ENCODE measurements around the gene DAZL. TPM values are rescaled to one million over a fixed set of nuclear protein-coding genes. Genes with fewer than 3 reads are reported as not detected.
"Not testable (repeated sequence)": the region's sequence is repeated elsewhere in the genome, so short reads cannot be mapped to it uniquely, and the experiment has no call there.

DAZL gene, protein sequence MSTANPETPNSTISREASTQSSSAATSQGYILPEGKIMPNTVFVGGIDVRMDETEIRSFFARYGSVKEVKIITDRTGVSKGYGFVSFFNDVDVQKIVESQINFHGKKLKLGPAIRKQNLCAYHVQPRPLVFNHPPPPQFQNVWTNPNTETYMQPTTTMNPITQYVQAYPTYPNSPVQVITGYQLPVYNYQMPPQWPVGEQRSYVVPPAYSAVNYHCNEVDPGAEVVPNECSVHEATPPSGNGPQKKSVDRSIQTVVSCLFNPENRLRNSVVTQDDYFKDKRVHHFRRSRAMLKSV
- not detected for total RNA-seq

DNA sequence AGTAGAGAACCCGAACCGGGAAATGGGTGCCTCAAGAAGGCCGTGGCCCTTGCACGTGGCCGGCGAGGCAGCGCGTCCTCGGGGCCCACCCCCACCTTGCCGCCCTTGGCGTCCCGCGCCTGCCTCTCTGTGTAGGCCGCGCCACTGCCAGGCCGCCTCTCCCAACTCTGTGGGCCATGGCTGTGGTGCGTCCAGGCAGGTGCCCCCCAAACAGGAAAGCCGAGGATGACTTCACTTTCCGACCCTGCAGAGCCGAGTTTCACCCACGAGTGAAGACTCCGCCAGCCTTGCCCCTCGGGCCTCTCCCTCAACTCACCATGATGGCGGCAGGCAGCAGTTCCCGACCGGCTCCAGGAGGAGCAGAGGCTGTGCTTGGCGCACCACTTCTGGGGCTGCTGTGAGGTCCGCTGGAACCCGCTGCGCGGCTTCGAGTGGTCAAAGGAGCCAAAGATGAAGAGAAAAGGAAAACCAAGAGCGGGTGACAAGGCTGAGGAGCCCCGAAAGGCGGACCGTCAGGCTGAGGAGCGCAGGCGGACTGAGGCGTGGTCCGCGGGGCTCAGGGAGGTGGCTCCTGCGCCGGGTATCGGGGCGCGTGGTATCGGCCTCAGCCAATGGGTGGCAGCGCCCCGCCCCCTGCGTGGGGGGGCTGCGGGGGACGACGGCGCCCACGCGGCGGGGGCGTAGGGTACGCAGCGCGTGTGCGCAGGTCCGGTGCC, at the start of gene DAZL:
Gene DAZL (minus strand): TSS at position 537 of the 716 bp plus-strand sequence. CDS start 218 bp downstream, at position 319.
- Histone ChIP-seq H3K9me3 (ENCODE audit: control insufficient read depth in 3 of 3, low read length in 3 of 3) (no peaks in the 10 kb centered on the region), H3K27ac (ENCODE audit: low read depth, low read length) (no peak within 1 kb of the TSS), H3K4me1 (ENCODE audit: control insufficient read depth in 3 of 3, insufficient read depth in 3 of 3, low read length in 3 of 3) (peaks cover 0 to under 1% (median 0%) of the 10 kb centered on the region in 3 donors), H3K27me3 (ENCODE audit: control insufficient read depth in 3 of 3, insufficient read depth in 3 of 3, low read length in 3 of 3) (no peaks in the 10 kb centered on the region), H3K36me3 (ENCODE audit: control insufficient read depth in 3 of 3, insufficient read depth in 3 of 3, low read length in 3 of 3) (no peaks in the 10 kb centered on the region), H3K9ac (ENCODE audit: low read depth in 1 of 3, low read length in 3 of 3) (no peak within 1 kb of the TSS), H3K4me3 (ENCODE audit: low read length in 3 of 3) (no peak within 1 kb of the TSS)

- H3K27ac ChIP-seq (ENCODE audit: low read depth, low read length): no peak overlapping the region
- no peaks in the 10 kb centered on the region for H3K9me3 ChIP-seq (ENCODE audit: control insufficient read depth in 3 of 3, low read length in 3 of 3)
- H3K4me1 ChIP-seq (ENCODE audit: control insufficient read depth in 3 of 3, insufficient read depth in 3 of 3, low read length in 3 of 3): no peaks in the 10 kb centered on the region
- H3K27me3 ChIP-seq (ENCODE audit: control insufficient read depth in 3 of 3, insufficient read depth in 3 of 3, low read length in 3 of 3): no peaks in the 10 kb centered on the region
- H3K4me3 ChIP-seq (ENCODE audit: low read length in 3 of 3): no peak overlapping the region
- H3K9ac ChIP-seq (ENCODE audit: low read depth in 1 of 3, low read length in 3 of 3): no peak overlapping the region
- no peaks in the 10 kb centered on the region for H3K36me3 ChIP-seq (ENCODE audit: control insufficient read depth in 3 of 3, insufficient read depth in 3 of 3, low read length in 3 of 3)
Measured at GRCh38 chr3:16654976-16655375, 49.8 kb upstream of the DAZL start.

DNA sequence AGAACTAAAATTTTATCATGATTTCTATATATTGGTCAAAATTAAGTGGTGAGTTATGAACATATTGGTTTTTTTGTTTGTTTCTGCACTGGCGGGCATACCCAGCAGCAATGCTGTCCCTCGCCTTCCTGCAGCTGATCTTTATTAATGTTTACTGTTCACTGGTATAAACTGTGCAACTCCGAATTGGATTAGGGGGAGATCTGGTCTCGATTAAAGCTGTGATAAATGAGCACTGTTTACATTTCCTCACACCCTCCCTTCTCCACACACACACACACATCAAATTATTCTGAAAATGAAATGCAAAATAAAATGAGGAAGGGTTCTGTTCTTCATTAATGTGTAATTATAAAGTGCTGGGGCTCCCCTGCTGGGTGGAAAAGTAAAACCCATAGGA, 48.5 kb upstream of the DAZL start:
- H3K36me3 ChIP-seq (ENCODE audit: control insufficient read depth in 3 of 3, insufficient read depth in 3 of 3, low read length in 3 of 3): no peaks in the 10 kb centered on the region
- no peak overlapping the region for H3K9ac ChIP-seq (ENCODE audit: low read depth in 1 of 3, low read length in 3 of 3)
- no peaks in the 10 kb centered on the region for H3K4me1 ChIP-seq (ENCODE audit: control insufficient read depth in 3 of 3, insufficient read depth in 3 of 3, low read length in 3 of 3)
- H3K27ac ChIP-seq (ENCODE audit: low read depth, low read length): no peak overlapping the region
- H3K4me3 ChIP-seq (ENCODE audit: low read length in 3 of 3): no peak overlapping the region
- no peaks in the 10 kb centered on the region for H3K27me3 ChIP-seq (ENCODE audit: control insufficient read depth in 3 of 3, insufficient read depth in 3 of 3, low read length in 3 of 3)
- no peaks in the 10 kb centered on the region for H3K9me3 ChIP-seq (ENCODE audit: control insufficient read depth in 3 of 3, low read length in 3 of 3)

DNA sequence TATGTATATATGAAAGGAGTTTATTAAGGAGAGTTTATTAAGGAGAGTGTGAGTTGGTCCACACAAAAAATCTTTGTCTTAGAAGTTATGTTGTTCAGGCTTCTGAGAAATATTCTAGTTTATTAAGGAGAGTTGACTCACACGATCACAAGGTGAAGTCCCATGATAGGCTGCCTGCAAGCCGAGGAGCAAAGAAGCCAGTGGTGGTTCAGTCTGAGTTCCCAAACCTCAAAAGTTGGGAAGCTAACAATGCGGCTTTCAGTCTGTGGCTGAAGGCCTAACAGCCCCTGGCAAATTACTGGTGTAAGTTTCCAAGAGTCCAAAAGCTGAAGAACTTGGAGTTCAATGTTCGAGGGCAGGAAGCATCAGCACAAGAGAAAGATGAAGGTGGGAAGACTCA, 42.4 kb upstream of the DAZL start:
- Histone ChIP-seq H3K27me3 (ENCODE audit: control insufficient read depth in 3 of 3, insufficient read depth in 3 of 3, low read length in 3 of 3) (no peaks in the 10 kb centered on the region), H3K9me3 (ENCODE audit: control insufficient read depth in 3 of 3, low read length in 3 of 3) (no peaks in the 10 kb centered on the region), H3K4me3 (ENCODE audit: low read length in 3 of 3) (no peak overlapping the region), H3K36me3 (ENCODE audit: control insufficient read depth in 3 of 3, insufficient read depth in 3 of 3, low read length in 3 of 3) (no peaks in the 10 kb centered on the region), H3K27ac (ENCODE audit: low read depth, low read length) (no peak overlapping the region), H3K4me1 (ENCODE audit: control insufficient read depth in 3 of 3, insufficient read depth in 3 of 3, low read length in 3 of 3) (no peaks in the 10 kb centered on the region), H3K9ac (ENCODE audit: low read depth in 1 of 3, low read length in 3 of 3) (no peak overlapping the region)

DNA sequence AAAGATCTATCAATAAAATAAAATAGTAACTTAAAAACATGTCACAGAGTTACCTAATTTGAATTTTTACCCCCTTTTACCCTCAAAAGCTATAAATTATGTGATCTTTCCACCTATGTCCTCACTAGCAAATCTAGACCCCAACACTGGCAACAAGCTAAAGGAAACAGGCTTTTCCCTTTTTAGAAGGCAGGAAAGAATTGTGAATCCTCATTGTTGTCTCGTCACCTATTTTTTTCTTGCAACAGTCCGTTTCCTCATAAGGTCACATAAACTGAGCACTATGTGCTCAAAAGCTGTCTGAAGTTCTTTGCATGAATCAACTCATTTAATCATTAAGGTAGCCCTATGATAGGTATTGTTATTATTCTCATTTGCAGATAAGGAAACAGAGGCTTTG, 34.6 kb upstream of the DAZL start:
- no peak overlapping the region for H3K9ac ChIP-seq (ENCODE audit: low read depth in 1 of 3, low read length in 3 of 3)
- H3K4me3 ChIP-seq (ENCODE audit: low read length in 3 of 3): no peak overlapping the region
- H3K9me3 ChIP-seq (ENCODE audit: control insufficient read depth in 3 of 3, low read length in 3 of 3): no peaks in the 10 kb centered on the region
- H3K27me3 ChIP-seq (ENCODE audit: control insufficient read depth in 3 of 3, insufficient read depth in 3 of 3, low read length in 3 of 3): no peaks in the 10 kb centered on the region
- no peak overlapping the region for H3K27ac ChIP-seq (ENCODE audit: low read depth, low read length)
- no peaks in the 10 kb centered on the region for H3K4me1 ChIP-seq (ENCODE audit: control insufficient read depth in 3 of 3, insufficient read depth in 3 of 3, low read length in 3 of 3)
- H3K36me3 ChIP-seq (ENCODE audit: control insufficient read depth in 3 of 3, insufficient read depth in 3 of 3, low read length in 3 of 3): no peaks in the 10 kb centered on the region

DNA sequence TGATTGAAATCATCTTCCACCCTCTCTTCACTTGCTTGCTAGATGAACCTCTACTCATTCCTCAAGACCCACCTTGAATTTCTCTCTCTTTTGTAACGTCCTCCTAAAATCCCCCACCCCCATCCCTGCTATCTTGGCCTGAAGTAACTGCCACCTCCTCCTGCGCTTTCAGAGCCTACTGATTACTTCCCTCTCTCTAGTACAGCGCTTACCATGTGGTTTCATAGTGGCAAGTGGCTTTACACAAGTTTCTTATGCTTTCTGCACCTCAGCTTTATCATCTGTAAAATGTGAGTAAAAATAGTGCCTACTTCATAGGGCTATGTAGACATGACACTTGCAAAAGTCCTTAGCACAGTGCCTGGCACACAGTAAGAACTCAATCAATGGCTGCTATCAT, 28.7 kb upstream of the DAZL start:
- Histone ChIP-seq H3K4me3 (ENCODE audit: low read length in 3 of 3) (no peak overlapping the region), H3K9ac (ENCODE audit: low read depth in 1 of 3, low read length in 3 of 3) (no peak overlapping the region), H3K27me3 (ENCODE audit: control insufficient read depth in 3 of 3, insufficient read depth in 3 of 3, low read length in 3 of 3) (no peaks in the 10 kb centered on the region), H3K9me3 (ENCODE audit: control insufficient read depth in 3 of 3, low read length in 3 of 3) (no peaks in the 10 kb centered on the region), H3K27ac (ENCODE audit: low read depth, low read length) (no peak overlapping the region), H3K4me1 (ENCODE audit: control insufficient read depth in 3 of 3, insufficient read depth in 3 of 3, low read length in 3 of 3) (peaks cover 0 to 10% (median 5%) of the 10 kb centered on the region in 3 donors), H3K36me3 (ENCODE audit: control insufficient read depth in 3 of 3, insufficient read depth in 3 of 3, low read length in 3 of 3) (no peaks in the 10 kb centered on the region)

DNA sequence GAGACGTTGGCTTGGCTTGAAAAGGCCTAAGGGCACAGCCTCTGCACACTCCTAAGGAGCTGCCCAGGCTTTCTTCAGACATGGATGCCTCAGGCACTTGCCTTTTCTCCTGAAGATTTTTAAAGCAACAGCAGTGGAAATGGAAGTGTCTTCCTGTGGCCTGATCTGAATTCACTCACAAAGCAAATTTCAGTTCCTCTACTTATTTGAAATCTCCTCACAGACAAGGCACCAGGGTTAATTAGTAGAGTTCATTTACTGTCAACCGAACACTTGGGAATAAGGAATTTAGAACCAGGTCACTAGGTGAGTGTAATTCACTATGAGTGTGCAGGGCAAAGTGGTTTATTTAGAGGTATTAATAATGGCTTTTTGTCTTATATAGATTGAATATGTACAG, 27.2 kb upstream of the DAZL start:
- Histone ChIP-seq H3K36me3 (ENCODE audit: control insufficient read depth in 3 of 3, insufficient read depth in 3 of 3, low read length in 3 of 3) (no peaks in the 10 kb centered on the region), H3K9ac (ENCODE audit: low read depth in 1 of 3, low read length in 3 of 3) (no peak overlapping the region), H3K9me3 (ENCODE audit: control insufficient read depth in 3 of 3, low read length in 3 of 3) (no peaks in the 10 kb centered on the region), H3K4me1 (ENCODE audit: control insufficient read depth in 3 of 3, insufficient read depth in 3 of 3, low read length in 3 of 3) (peaks cover 0 to 10% (median 5%) of the 10 kb centered on the region in 3 donors), H3K27ac (ENCODE audit: low read depth, low read length) (no peak overlapping the region), H3K4me3 (ENCODE audit: low read length in 3 of 3) (no peak overlapping the region), H3K27me3 (ENCODE audit: control insufficient read depth in 3 of 3, insufficient read depth in 3 of 3, low read length in 3 of 3) (no peaks in the 10 kb centered on the region)

DNA sequence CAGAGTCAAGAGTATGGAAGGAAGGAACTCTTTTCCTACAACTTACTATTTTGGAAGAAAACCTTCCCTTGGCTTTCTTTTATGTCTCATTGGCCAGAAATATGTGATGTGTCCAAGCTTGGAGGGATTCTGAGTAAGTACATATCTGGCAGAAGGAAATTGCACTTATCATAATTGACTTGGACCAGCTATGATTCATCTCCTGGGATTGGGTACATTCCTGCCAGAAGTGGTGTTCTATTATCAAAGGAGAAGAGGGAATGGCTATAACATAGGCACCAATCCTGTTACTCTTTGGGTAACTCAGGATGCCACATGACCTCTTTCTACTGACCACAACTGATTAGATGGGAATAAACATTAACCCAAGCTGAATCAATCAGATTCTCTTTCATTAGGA, 13.5 kb upstream of the DAZL start:
- H3K4me1 ChIP-seq (ENCODE audit: control insufficient read depth in 3 of 3, insufficient read depth in 3 of 3, low read length in 3 of 3): no peaks in the 10 kb centered on the region

DNA sequence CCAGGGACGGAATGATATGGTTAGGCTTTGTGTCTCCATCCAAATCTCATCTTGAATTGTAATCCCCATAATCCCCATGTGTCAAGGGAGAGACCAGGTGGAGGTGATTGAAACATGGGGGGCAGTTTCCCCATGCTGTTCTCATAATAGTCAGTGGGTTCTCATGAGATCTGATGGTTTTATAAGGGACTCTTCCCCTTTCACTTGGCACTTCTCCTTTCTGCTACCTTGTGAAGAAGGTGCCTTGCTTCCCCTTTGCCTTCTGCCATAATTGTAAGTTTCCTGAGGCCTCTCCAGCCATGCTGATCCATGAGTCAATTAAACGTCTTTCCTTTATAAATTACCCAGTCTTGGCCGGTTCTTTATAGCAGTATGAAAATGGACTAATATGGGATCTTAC, 11.9 kb upstream of the DAZL start:
- H3K4me1 ChIP-seq (ENCODE audit: control insufficient read depth in 3 of 3, insufficient read depth in 3 of 3, low read length in 3 of 3); H3K4me3 ChIP-seq (ENCODE audit: low read length in 3 of 3); H3K9ac ChIP-seq (ENCODE audit: low read depth in 1 of 3, low read length in 3 of 3); H3K9me3 ChIP-seq (ENCODE audit: control insufficient read depth in 3 of 3, low read length in 3 of 3); H3K27ac ChIP-seq (ENCODE audit: low read depth, low read length); H3K36me3 ChIP-seq (ENCODE audit: control insufficient read depth in 3 of 3, insufficient read depth in 3 of 3, low read length in 3 of 3); H3K27me3 ChIP-seq (ENCODE audit: control insufficient read depth in 3 of 3, insufficient read depth in 3 of 3, low read length in 3 of 3): not testable (repeated sequence)

More for the DNA sequence above, 13.5 kb upstream of the DAZL start:
- Histone ChIP-seq H3K36me3 (ENCODE audit: control insufficient read depth in 3 of 3, insufficient read depth in 3 of 3, low read length in 3 of 3) (no peaks in the 10 kb centered on the region), H3K9ac (ENCODE audit: low read depth in 1 of 3, low read length in 3 of 3) (no peak overlapping the region), H3K9me3 (ENCODE audit: control insufficient read depth in 3 of 3, low read length in 3 of 3) (no peaks in the 10 kb centered on the region), H3K27ac (ENCODE audit: low read depth, low read length) (no peak overlapping the region), H3K4me3 (ENCODE audit: low read length in 3 of 3) (no peak overlapping the region), H3K27me3 (ENCODE audit: control insufficient read depth in 3 of 3, insufficient read depth in 3 of 3, low read length in 3 of 3) (no peaks in the 10 kb centered on the region)

- no peaks in the 10 kb centered on the region for H3K27me3 ChIP-seq (ENCODE audit: control insufficient read depth in 3 of 3, insufficient read depth in 3 of 3, low read length in 3 of 3)
- H3K4me1 ChIP-seq (ENCODE audit: control insufficient read depth in 3 of 3, insufficient read depth in 3 of 3, low read length in 3 of 3): no peaks in the 10 kb centered on the region
- H3K4me3 ChIP-seq (ENCODE audit: low read length in 3 of 3): no peak overlapping the region
- H3K9me3 ChIP-seq (ENCODE audit: control insufficient read depth in 3 of 3, low read length in 3 of 3): no peaks in the 10 kb centered on the region
- no peaks in the 10 kb centered on the region for H3K36me3 ChIP-seq (ENCODE audit: control insufficient read depth in 3 of 3, insufficient read depth in 3 of 3, low read length in 3 of 3)
- H3K9ac ChIP-seq (ENCODE audit: low read depth in 1 of 3, low read length in 3 of 3): no peak overlapping the region
- H3K27ac ChIP-seq (ENCODE audit: low read depth, low read length): no peak overlapping the region
Measured at GRCh38 chr3:16616083-16616482, 10.9 kb upstream of the DAZL start.
